Osteocyte (in vitro differentiated cells): ENCODE results near the gene TBC1D30. TPM values are rescaled to one million over a fixed set of nuclear protein-coding genes. Genes with fewer than 3 reads are reported as not detected.

Experiments
- DNase-seq: peaks from one replicate; pipeline ENCODE4 v3.0.0; 2021; ENCODE audit warnings: mixed read lengths; ENCODE audit not compliant: unreplicated experiment; ENCODE audit errors: extremely low spot score
- H3K27ac Mint-ChIP-seq: one replicate; pipeline ENCODE4 v1.8.0; 2021; ENCODE audit warnings: mild to moderate bottlenecking, mixed read lengths; ENCODE audit not compliant: unreplicated experiment
- H3K27me3 Mint-ChIP-seq: one replicate; pipeline ENCODE4 v1.8.0; 2021; ENCODE audit warnings: mixed read lengths; ENCODE audit not compliant: unreplicated experiment
- H3K36me3 Mint-ChIP-seq: one replicate; pipeline ENCODE4 v1.8.0; 2021; ENCODE audit warnings: mixed read lengths; ENCODE audit not compliant: unreplicated experiment
- H3K4me1 Mint-ChIP-seq: one replicate; pipeline ENCODE4 v1.8.0; 2021; ENCODE audit warnings: mixed read lengths; ENCODE audit not compliant: unreplicated experiment
- H3K4me3 Mint-ChIP-seq: one replicate; pipeline ENCODE4 v1.8.0; 2021; ENCODE audit warnings: mild to moderate bottlenecking, moderate library complexity, mixed read lengths; ENCODE audit not compliant: unreplicated experiment
- H3K9me3 Mint-ChIP-seq: one replicate; pipeline ENCODE4 v1.8.0; 2021; ENCODE audit warnings: mixed read lengths; ENCODE audit not compliant: unreplicated experiment
- CTCF ChIP-seq: fragments of 200-600 bp; sonication (generic); IDR thresholded peaks from 2 replicates; pipeline ENCODE4 v1.5.0; 2021; ENCODE audit warnings: antibody characterized with exemption, mild to moderate bottlenecking, moderate library complexity
- total RNA-seq: library from RNA; stranded (reverse); gene quantifications from 2 replicates; pipeline ENCODE4 v1.2.1, GENCODE V29; 2021

The TBC1D30 gene
- total RNA-seq, 1 donor from 2014 or later: 1.2 TPM

DNA sequence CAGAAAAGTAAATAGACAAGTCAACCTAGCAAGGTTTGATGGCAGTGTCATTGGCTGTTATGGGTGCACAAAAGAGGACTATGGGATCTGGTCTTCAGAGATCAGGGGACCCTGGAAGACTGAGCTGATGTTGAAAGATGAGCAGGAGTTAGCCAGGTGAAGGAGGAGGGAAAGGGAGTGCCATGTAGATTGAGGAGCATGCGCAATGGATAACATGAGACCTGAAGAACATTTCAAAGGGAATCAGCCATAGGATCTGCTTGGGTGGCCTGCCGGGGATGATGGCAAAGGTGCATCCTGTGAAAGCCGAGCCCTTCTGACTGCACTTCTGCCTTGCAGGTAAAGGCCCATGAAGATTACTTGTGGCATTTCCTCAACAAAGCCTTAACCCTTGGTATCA lies 90.8 kb downstream of the TBC1D30 start:
- no peak overlapping the region for H3K27ac Mint-ChIP-seq

GRCh38 chr12:64916411-64917261 lies 92.2 kb downstream of the TBC1D30 start:
- no peaks in the 10 kb centered on the region for H3K36me3 Mint-ChIP-seq
- H3K4me1 Mint-ChIP-seq: no peaks in the 10 kb centered on the region
- no peak for TF ChIP-seq CTCF
- H3K27me3 Mint-ChIP-seq: peaks cover 53% of the 10 kb centered on the region
- no peaks in the 10 kb centered on the region for H3K9me3 Mint-ChIP-seq
- no peak overlapping the region for H3K4me3 Mint-ChIP-seq
- no peak for DNase-seq
- H3K27ac Mint-ChIP-seq: no peak overlapping the region

More for the DNA sequence above, 90.8 kb downstream of the TBC1D30 start:
- DNase-seq: no peak
- no peaks in the 10 kb centered on the region for H3K36me3 Mint-ChIP-seq
- H3K27me3 Mint-ChIP-seq: peaks cover 57% of the 10 kb centered on the region
- no peaks in the 10 kb centered on the region for H3K9me3 Mint-ChIP-seq
- H3K4me1 Mint-ChIP-seq: no peaks in the 10 kb centered on the region
- no peak for TF ChIP-seq CTCF
- no peak overlapping the region for H3K4me3 Mint-ChIP-seq

DNA sequence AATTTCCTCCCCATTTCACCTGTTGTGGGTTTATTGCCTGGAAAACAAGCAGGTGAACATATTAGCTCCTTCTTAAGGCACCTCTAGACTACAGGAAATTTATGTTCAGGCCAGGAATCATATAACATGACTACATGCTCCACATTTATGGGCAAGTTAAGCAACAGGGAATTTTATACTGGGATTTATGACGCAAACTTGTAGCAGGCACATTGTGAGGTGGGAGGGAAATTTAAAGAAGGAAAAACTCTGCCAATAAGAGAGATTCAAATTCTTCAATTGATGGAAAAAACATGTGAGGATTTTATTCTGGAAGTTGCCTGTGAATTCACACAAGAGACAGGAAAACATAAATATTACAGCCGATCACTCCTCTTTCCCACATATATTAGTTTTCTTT lies 93.9 kb downstream of the TBC1D30 start:
- Mint-ChIP-seq H3K27me3 (peaks cover 43% of the 10 kb centered on the region), H3K4me3 (no peak overlapping the region), H3K36me3 (no peaks in the 10 kb centered on the region), H3K4me1 (no peaks in the 10 kb centered on the region), H3K27ac (no peak overlapping the region), H3K9me3 (no peaks in the 10 kb centered on the region)
- TF ChIP-seq CTCF: no peak
- DNase-seq: no peak

DNA sequence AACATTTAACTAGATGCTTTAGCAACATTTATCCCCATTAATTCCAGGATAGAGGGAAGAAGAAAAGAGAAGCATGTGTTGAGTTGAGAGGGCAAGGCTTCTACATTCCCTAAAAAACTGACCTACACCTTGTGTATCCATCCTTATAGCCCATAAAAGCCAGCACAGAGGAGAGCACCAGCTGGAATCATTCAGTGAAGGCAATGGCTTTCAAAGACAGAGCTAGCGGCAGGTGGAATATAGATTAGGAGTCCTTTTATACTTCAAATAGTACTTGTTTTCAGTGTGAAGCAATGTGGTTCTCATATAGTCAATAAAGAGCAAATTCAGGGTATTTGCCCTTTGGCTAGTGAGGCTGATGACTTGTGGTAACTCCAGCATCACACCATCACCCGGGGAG lies 94.4 kb downstream of the TBC1D30 start:
- no peak for TF ChIP-seq CTCF
- no peaks in the 10 kb centered on the region for H3K36me3 Mint-ChIP-seq
- no peaks in the 10 kb centered on the region for H3K4me1 Mint-ChIP-seq
- H3K9me3 Mint-ChIP-seq: no peaks in the 10 kb centered on the region
- H3K27me3 Mint-ChIP-seq: peaks cover 39% of the 10 kb centered on the region
- no peak overlapping the region for H3K4me3 Mint-ChIP-seq
- no peak for DNase-seq
- H3K27ac Mint-ChIP-seq: no peak overlapping the region

- no peak overlapping the region for H3K4me3 Mint-ChIP-seq
- no peak for TF ChIP-seq CTCF
- H3K36me3 Mint-ChIP-seq: no peaks in the 10 kb centered on the region
Measured at GRCh38 chr12:64922853-64923252, 98.4 kb downstream of the TBC1D30 start.

More at GRCh38 chr12:64922853-64923252, 98.4 kb downstream of the TBC1D30 start:
- Mint-ChIP-seq H3K27ac (no peak overlapping the region), H3K9me3 (no peaks in the 10 kb centered on the region), H3K27me3 (peaks cover 35% of the 10 kb centered on the region), H3K4me1 (no peaks in the 10 kb centered on the region)
- DNase-seq: no peak
